Limb (tissue), 2 donors: Measurements from ENCODE around the gene GINS1.

Source experiments
- DNase-seq, 2 donors: peaks; one replicate each; pipeline ENCODE4 v3.0.0-alpha.2; 2016; ENCODE audit errors: extremely low spot score in 2 of 2

GINS1 gene

DNA sequence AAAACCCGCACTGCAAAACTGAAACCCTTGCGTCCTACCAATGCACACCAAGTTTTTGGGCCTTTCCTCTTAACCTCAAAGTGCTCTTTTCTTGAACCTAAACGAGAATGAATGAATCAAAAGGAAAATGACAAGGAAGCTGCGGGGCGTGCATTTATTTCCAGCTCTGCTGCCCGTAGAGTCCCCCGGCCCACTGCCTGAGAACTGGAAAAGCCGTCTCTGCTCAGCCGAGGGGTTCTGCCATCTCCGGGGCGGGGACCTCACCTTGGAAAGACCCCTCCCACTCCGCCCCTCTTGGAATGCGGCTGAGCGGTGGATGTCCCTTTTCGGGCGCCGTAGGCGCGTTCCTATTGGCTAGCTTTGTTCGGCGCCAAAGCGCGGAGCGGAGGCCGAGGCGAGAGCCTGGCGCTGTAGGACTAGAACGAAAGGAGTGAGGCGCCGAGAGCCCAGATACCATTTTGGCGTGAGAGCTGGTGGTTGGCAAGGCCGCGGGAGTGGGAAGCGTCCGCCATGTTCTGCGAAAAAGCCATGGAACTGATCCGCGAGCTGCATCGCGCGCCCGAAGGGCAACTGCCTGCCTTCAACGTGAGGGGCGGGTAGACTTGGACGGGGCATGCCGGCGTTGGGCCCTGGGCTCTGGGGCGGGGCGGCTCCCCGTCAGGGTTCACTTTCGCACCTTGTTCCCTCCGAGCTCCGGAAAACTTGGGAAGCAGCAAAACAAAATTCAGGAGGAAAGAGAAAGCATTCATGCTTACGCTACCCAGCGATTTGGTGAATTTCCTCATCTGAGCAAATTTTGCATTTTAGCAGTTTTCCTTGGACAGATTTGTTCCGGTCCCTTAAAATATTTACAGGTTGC lies at the start of gene GINS1:
Gene GINS1 (plus strand): TSS at position 363 of the 859 bp plus-strand sequence. CDS start 148 bp downstream, at position 511.
- DNase-seq, result peak; percentile 89 to 95

DNA sequence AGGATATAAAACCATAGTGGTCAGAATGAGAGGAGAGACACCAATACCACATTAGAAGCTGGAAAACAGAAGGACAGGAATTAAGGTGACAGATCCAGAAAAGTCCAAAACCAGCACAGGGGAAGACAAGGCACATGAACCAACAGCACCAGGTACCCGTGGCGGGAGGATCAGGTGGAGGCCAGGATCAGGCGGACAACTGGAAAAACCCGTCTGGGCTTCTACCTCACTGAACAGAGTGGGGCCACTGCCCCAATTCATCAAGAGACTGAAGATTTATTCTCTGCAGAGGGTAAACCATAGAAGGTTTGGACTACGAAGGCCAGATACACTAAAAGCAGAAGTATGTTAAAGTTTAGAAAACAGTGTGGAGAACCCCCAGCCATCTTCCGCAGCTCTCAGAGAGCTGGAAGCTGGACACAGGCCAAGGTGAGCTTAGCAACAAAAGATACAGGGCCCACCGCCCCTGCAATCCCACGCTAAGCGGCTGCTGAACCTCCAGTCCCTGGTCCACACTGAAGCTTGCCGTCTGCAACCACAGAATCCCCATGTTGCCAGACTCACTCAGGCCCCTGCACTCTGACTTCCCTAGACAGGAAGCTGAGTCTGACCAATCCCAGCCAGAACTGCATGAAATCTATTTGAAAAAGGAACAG lies 46.7 kb upstream of the GINS1 start:
- peak; percentile 15 to 41 for DNase-seq

DNA sequence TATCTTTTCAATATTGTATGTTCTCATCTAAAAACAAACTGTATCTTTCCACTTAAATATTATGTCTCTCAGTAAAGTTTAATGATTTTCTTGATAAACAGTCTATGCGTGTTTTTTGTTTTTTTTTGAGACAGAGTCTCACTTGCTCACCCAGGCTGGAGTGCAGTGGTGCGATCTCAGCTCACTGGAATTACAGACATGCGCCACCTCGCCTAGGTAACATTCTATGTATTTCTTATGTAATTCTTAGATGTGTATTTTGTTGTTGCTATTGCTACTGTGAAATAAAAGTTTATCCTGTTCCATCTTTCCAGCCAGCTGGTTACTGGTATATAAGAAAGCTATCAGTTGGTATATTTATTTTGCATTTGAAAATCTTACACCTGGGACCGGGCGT lies 46.2 kb upstream of the GINS1 start:
- no peak for DNase-seq

DNA sequence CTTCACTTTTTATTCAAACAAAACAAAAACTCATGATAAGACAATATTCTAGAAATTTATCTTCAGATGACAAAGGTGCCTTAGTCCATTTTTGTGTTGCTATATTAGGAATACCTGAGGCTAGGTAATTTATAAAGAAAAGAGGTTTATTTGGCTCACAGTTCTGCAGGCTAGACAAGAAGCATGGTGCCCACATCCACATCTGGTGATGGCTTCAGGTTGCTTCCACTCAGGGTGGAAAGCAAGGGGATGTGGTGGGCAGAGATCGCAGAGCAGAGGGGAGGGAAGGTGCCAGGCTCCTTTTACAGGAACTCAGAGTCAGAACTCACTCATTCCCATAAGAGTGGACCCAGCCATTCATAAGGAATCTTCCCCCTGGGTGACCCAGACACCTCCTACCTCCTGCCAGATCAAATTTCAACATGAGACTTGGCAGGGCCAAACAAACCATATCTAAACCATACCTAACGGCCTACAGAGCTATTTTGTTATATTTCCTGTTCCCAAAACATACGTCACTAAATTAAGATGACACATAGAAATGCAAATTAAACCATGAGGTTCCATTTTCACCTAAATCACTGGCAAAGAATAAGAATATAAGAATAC lies 43.2 kb upstream of the GINS1 start:
- DNase-seq, result no peak

DNA sequence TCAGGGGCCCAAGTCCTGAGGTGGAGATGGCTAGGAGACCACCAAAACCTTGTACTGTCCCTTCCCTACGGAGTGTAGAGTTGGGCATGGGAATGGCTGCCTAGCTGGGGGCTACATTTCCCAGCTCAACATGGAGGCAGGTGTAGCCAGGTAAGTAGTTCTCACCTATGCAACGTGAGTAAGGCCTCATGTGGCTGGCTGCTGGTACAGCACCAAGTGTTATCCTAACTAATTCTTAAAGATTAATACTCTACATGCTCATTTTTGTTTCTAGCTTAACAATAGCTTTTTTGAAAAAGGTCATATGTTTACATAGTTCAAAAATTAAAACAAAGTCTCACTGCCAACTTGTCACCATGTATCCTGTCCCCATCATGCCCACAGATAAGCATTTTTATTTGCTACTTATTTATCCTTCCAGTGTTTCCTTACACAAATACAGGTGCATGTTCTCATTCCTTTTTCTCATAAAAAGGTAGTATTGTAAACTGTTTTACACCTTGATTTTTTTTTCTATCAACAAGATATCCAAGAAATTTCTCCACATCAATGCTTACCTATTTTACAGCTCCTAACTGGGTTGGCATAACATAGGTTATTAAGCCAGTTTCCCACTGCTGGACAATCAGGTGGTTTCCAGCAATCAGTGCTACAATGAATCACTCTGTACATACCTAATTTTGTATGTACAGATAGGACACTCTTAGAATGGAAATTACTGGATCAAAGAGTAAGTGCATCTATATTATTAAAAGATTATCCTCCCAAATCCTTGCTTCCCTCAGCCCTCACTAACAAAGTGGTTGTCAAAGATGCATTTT lies 42.4 kb upstream of the GINS1 start:
- no peak for DNase-seq

DNA sequence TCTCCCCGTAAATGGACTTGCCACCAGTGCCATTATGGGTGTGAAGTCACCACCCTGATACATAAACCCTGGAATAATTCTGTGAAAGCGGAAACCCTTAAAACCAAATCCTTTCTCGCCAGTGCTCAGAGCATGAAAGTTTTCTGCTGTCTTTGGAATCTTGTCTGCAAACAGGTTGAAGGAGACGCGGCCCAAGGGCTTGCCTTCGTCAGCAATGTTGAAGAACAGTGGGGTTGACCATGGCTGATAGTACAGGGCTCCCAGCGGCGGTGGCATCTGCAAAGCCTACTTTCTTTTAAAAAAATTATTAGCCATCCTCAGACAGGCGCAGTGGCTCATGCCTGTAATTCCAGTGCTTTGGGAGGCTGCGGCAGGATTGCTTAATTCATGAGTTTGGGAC lies 38.9 kb upstream of the GINS1 start:
- no peak for DNase-seq

DNA sequence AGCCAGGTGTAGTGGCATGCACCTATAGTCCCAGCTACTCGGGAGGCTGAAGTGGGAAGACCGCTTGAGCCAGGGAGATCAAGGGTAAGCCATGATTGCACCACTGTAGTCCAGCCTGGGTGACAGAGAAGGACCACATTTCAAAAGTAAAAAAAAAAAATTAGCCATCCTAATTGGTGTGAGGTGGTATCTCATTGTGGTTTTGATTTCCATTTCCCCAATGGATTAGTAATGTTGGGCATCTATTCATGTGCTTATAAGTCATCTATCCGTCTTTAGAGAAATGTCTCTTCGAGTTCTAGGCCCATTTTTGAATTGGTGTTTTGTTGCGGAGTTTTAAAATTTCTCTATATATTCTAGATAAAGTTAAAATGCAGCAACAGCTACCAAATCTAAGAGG lies 38.5 kb upstream of the GINS1 start:
- DNase-seq, result no peak

DNA sequence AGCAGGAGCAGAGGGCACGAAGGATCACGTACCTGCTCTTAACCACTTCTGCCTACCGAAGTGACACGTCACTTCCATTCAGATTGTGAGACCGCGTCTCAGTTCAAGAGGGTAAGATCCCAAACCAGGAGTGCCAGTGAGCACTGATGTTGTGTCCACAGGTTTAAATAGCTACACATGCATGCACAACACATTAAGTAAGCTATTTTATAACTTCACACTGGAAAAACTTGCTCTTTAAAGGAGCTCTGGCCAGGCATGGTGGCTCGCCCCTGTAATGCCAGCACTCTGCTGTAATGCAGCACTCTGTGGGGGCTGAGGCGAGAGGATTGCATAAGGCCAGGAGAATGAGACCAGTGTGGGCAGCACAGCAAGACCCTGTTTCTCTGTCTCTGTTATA lies 37.9 kb upstream of the GINS1 start:
- DNase-seq, result no peak

DNA sequence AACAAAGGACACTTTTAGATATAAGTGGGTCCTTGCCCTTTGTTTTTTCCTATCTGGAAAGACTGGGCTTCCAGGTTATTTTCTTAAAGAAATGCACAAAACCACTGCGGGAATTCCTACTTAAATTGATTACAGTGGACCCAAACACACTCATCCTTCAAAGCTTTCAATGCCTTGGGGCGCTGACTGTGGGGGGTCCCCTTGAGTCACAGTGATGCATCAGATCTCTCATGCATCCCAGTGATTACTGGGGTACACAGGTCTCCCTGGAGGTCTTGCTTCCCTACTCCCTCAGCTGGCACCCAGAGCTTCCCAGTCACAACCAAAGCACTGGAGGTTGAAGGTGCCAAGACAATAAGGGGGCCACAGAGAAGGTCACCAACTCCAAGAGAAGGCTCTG lies 37.5 kb upstream of the GINS1 start:
- no peak for DNase-seq

DNA sequence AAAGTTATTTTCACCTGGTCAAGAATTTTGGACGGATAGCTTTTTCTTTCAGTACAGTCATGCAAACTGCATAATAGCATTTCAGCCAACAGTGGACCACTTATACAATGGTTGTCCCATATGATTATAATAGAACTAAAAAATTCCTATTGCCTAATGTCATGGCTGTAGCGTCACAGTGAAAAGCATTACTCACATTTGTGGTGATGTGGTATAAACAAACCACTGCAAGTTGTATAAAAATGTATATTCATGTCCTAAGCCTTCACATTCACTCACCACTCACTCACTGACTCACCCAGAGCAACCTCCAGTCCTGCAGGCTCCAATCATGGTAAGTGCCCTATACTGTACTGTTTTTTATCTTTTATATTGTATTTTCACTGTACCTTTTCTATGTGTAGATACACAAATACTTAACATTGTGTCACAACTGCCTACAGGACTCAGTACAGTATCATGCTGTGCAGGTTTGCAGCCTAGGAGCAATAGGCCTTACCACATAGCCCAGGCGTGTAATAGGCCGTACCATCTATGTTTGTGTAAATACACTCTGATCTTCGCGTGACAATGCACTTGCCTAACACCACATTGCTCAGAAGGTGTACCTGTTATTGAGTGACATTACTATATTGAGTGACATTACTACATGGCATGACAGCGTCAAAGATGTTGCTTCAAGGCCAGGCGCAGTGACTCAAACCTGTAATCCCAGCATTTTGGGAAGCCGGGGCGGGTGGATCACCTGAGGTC lies 34.7 kb upstream of the GINS1 start:
- DNase-seq, result no peak

DNA sequence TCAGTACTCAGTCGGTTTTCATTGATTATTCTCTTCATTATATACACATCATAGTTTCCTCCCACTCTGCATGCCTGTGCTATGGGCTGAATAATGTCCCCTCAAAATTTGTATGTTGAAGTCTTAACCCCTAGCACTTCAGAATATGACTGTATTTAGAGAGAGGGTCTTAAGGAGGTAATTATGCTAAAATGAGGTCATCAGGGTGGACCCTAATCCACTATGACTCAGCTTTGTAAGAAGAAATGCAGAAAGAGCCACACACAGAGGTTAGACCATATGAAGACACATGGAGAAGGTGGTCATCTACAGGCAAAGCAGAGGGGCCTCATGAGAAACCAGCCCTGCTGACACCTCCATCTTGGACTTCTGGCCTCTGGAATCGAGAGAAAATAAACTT lies 32.6 kb upstream of the GINS1 start:
- DNase-seq, result no peak

DNA sequence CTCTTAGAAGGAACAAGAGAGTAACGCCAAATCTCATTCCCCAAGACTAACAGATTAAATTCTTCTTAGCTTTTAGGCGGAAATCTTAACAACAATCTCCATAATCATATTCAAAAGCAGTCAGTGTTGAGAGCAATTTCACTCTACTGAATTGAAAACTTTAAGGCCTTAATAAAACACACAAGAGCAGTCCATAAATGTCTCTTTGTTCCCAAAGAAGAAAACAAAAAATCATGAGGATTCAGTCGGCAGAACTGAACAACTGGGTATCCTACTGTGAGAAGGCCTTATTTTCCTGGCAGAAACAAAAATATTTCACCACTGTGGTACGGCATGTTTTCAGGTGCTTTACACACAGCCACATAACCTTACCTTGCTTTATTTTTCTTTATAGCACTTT lies 31.2 kb upstream of the GINS1 start:
- no peak for DNase-seq

DNA sequence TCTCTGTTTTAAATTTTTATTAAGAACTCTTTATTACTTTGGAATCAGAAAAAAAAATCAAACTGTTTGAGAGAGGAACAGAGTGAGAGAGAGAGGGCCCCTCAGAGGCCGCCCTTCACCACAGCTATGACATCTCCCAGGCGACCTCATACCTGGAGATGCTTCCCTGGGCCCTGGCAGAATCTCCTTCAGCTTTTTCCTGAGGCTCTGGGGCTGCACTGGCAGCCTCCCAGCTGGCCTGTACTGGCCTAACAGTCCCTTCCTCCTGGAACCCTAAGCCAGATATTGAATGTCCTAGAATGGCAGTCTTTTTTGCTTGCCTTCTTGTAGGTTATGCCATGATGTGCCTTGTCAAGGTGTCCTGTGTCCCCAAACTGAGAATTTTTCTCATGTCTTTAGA lies 30.6 kb upstream of the GINS1 start:
- DNase-seq, result no peak

DNA sequence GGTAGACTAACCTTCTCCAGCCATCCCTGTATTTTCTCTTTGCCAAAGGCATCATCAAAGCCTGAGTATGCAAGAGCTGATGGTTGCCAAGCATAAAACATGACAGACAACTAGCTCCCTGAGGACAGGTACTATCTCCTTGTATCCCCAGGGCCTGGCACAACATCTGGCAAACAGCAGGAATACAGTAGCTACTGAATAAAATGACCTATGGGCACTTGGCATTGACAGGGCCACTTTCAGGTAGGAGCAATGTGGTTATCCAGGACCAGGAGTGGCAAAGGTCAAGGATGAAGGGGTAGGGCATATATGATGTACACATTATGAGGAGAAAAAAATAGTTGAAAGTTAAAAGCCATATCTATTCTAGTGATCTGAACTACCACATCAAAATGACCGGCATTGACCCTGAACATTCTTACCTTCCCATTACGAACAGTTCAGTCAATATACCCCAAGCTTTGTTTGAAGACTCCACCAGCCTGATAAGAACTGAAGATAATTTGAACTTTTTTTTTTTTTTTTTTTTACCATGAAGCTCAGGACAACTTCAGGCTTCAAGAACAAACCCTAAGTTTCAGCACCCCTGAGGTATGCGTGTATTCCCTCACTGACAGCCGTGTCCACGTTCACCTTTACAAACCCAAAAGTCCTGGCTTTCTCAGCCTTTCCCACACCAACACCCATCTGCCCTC lies 29.1 kb upstream of the GINS1 start:
- no peak for DNase-seq

DNA sequence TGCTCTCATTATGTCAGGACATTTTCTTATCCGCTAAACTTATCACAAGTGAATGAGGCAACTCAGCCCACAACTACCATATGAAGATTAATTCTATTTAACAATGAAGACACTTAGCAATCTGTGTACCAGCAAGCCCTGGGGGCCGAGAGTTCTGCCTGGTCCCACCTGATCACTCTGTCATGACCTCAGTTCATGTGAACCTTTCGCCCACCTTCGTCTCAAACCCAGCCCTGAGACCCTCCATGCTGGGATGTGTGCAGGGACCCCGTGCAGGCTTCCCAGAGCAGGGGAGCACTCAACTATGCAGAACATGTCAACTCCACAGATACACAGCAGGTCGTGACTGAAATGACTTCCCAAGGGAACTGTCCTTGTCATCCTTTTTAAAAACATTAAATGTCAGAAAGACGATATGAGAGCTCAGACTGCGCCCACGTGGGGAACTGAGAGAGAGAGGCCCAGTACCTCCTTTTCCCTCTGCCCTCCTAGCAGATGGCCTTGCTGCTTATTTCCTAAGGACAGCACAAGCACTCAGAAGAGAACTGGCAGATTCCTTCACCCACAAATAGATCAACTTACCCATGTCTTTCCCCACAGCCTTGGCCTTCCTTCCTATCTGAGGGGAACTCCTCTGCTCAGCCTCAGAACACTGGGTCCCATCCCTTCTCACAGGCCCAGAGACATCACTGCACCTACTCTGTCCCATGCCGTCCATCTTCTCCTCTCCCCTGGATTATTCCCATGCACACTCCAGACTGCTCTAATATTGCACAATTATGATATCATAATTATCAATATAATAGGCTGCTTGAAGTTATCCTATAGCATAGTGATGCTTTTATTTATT lies 28.4 kb upstream of the GINS1 start:
- no peak for DNase-seq

DNA sequence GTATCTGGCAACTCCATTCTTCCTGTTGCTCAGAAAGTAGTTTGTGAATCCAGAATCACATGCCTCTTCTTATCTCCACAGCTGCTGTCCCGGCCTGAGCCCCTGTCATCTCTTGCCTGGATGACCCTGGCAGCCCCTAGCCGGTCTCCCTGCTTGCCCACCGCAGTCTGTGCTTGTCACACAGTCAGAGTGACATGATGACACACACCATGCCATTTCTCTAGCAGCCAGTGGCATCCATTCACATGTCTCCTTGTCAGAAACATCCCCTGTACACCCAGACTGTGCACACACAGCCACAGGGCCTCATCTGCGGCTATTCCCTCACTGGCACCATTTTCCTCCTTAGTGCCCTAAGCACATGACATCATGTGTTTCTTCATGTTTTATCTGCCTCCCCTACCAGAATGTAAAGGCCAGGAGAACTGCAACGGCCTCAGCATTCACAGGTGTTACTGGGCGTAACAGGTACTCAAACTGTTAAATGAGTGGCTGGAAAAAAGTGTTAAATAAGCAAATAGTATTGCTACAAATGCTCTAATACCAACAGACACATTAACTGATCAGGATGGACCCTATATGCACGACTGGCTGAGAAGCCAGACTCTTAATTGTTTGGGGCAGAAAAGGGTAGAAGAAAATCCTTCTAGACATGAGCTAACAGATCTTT lies 26.4 kb upstream of the GINS1 start:
- DNase-seq, result no peak

DNA sequence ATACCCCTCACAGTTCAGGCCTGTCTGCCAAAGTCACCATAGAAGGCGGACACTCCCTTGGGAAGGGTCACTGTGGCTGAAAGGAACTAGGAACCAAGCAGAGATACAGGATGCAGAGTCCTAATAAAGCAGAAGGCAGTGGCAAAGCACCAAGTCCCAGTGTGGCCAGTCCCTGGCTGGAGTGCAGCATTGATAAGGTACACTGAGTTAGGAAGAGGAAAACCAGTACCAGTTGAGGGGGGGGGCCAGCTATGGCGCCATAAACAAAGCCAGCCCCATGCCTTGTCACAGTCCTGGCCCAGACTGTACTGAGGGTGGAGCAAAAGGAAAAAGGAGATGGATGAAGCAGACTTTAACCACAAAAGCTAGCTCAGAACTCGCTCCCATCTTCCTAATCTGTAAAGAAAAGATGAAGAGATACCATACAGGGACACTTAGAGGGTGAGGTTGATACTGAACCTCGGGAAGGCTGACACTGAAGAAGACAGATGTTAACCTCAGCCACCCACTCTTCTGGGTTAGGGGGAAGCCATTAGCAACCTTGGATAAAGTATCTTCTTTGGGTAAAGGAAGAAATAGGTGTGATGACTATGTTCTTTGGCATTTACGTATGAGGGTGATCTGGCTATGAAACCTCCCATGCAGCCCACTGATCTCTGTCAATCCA lies 24.6 kb upstream of the GINS1 start:
- DNase-seq, result no peak

DNA sequence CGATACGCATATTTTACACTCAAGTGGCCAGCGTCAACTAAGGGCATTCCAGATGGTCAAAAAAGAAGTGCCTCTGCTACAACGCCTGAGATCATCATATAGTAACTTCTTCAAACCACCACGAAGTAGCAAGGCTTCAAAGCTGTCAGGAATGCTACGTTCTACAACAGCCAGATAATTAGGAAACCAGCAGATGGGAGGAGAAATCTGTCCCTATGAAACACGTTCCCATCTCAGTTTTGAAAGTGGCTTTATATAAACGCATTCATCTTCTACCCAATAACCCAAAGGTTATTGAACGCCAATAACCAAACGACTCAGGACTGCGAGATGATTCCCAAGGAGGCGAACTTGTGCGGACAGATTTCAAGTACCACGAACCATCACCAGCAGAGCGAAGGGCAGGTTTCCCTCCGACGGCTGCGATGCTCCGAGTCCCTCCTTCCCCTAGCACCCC lies 18.0 kb upstream of the GINS1 start:
- peak in 1 of 2 donors; percentile 2 for DNase-seq
